NCI-H2227 (cell line): ENCODE data around the gene PLAGL1.
"Not testable (repeated sequence)": the region's sequence is repeated elsewhere in the genome, so short reads cannot be mapped to it uniquely, and the experiment has no call there.

ENCODE experiments used
- DNase-seq: peaks from one replicate; lab custom pipeline; 2025; ENCODE audit not compliant: unreplicated experiment; lab: John Stamatoyannopoulos, UW

Gene PLAGL1

GRCh38 chr6:143941852-143942627, 66.0 kb downstream of the PLAGL1 start:
- DNase-seq: peak; percentile 50

GRCh38 chr6:143940011-143940597, 68.0 kb downstream of the PLAGL1 start:
- DNase-seq: peak; percentile 47

- DNase-seq: no peak
These were observed 68.7 kb downstream of the PLAGL1 start for GRCh38 chr6:143939364-143939763.

GRCh38 chr6:143937668-143937970, 70.4 kb downstream of the PLAGL1 start:
- DNase-seq: no peak

- no peak for DNase-seq
These were observed 71.0 kb downstream of the PLAGL1 start for GRCh38 chr6:143936778-143937667.

GRCh38 chr6:143936347-143936746, 71.7 kb downstream of the PLAGL1 start:
- DNase-seq: no peak

GRCh38 chr6:143934867-143935266, 73.2 kb downstream of the PLAGL1 start:
- no peak for DNase-seq

GRCh38 chr6:143934331-143934730, 73.7 kb downstream of the PLAGL1 start:
- DNase-seq: no peak

- no peak for DNase-seq
These were observed 78.1 kb downstream of the PLAGL1 start for GRCh38 chr6:143929975-143930374.

DNA sequence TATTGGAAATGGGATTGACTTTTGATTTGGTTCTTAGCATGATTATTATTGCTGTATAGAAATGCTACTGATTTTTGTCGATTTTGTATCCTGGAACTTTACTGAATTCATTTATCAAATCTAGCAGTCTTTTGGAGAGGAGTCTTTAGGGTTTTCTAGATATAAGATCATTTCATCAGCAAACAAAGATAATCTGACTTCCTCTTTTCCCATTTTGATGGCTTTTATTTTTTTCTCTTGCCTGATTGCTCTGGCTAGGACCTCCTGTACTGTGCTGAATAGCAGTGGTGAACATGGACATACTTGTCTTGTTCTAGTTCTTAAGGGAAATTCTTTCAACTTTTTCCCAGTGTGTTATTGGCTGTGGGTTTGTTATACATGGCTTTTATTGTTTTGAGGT, 79.2 kb downstream of the PLAGL1 start:
- DNase-seq: no peak

DNA sequence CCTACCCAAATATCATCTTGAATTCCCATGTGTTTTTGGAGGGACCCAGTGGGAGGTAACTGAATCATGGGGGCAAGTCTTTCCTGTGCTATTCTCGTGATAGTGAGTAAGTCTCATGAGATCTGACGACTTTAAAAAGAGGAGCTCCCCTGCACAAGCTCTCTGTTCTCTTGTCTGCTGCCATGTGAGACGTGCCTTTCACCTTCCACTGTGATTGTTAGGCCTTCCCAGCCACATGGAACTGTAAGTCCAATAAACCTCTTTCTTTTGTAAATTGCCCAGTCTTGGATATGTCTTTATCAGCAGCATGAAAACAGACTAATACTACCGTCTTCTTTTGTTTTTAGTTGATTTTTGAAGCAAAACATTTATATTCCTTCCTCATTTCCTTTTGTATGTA, 91.0 kb downstream of the PLAGL1 start:
- DNase-seq: not testable (repeated sequence)

DNA sequence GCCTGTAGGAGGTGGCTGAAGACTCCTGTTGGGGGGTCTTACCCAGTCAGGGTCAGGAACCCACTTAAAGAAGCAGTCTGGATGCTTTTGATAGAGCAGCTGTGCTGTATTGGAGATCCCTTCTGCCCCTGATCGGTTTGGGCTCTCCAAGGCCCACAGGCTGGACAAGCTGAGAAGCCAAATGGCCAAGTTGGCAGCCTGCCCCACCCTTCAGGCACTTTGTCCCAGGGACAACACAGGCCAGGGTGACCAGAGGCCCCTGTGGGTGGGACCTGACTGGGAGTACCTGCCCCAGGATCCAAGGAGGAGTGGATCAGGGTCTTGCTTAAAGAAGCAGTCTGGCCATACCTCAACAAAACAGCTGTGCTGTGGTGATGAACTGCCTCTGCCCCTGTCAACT, 95.4 kb downstream of the PLAGL1 start:
- DNase-seq: no peak

DNA sequence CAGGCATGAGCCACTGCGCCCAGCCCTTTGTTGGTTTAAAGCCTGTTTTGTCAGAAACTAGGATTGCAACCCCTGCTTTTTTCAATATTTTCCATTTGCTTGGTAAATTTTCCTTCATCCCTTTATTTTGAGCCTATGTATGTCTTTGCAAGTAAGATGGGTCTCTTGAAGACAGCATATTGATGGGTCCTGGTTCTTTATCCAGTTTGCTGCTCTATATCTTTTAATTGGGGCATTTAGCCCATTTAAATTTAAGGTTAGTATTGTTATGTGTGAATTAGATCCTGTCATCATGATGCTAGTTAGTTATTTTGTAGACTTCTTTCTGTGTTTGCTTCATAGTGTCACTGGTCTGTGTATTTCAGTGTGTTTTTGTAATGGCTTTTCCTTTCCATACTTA, 97.0 kb downstream of the PLAGL1 start:
- no peak for DNase-seq

DNA sequence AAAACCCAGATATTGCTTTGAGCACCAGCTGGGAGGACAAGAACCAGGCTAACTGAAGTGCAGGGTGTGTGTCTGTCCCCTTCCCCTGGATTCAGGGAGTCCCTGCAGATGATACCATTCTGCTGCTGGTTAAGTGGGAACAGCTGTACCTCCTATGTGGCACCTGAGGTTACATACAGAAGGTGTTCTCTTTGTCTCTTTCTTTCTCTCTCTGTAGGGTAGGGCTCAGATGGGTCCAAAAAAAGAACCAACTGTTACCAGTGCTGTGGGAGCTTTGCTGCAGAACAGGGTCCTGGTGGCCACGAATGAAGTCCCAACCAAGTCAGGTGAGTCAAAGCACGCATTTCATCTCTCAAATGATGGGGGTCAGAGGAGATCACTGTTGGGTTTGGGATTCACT, 105.2 kb downstream of the PLAGL1 start:
- no peak for DNase-seq

GRCh38 chr6:143901885-143902750, 105.9 kb downstream of the PLAGL1 start:
- no peak for DNase-seq

GRCh38 chr6:143900358-143900757, 107.7 kb downstream of the PLAGL1 start:
- DNase-seq: no peak

DNA sequence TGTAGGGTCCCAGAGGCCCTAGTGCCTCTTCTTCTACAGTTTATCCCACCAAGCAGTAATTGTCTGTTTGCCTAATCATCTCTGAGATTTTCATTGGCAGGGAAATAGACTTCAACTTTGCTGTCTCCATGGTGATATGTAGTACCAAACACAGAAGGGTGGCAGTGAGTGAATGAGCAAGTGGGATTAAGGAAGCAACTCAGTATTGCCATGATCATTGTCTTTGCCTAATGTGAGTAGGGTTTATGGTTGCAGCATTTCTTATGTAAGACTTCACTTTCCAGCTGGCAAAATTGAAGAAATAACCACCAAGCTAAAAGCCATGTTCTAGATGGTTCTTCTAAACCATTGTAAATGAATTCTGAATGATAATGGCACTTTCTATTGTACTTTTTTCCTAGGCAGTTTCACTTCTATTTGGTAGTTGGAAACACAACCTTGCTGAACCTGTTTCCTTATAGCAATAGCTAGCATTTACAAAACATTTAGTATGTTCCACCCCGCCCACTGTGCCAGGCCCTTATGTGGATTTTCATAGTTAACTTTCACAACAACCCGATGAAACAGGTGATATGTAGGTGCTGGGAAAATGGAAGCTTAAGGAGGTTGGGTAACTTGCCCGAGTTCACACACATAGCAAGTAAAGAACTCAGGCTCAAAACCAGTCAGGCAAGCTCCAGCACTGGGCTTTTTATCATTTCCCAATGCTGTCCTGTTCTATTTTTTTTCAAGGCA, 111.8 kb downstream of the PLAGL1 start:
- peak; percentile 3 for DNase-seq

DNA sequence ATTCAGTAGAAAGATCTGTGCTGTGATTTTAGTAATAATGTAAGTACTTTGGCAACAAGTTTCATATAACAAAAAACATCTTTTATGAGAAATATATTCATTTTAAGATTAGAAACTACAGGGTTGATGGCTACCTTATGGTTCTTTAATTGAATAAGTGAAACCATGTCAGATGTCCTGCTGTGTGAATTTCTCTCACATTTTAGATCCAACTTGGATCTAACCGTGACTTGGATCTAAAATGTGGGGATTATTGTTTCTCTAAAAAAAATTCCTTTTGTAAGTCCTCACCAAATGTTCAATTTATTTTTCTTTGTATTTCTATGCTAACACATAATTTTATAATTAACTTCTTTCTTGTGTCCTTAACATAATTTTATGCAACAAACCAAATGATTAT, 113.4 kb downstream of the PLAGL1 start:
- no peak for DNase-seq
